T-helper 17 cell (primary cell): ENCODE results near the gene SEMA3F. TPM values are rescaled to one million over a fixed set of nuclear protein-coding genes. Genes with fewer than 3 reads are reported as not detected.

Source experiments
- ATAC-seq: fragments of 150-1000 bp; cut with Tn5 transposase; 2 replicates; pipeline ENCODE4 v1.10.0; 2021; ENCODE audit warnings: mild to moderate bottlenecking, moderate library complexity
- DNase-seq, 3 donors: peaks; one replicate each; pipeline versions ENCODE4 v3.0.0 to v3.0.0-alpha.2; 2020 to 2021
- H3K9me3 ChIP-seq: one replicate; pipeline ENCODE4 v1.7.0; 2013; ENCODE audit warnings: low read length, mild to moderate bottlenecking; ENCODE audit not compliant: control insufficient read depth, poor library complexity, severe bottlenecking
- H3K27ac Mint-ChIP-seq: one replicate; pipeline ENCODE4 v1.8.0; 2022; ENCODE audit warnings: mild to moderate bottlenecking, moderate library complexity, mixed read lengths
- H3K27me3 Mint-ChIP-seq: one replicate; pipeline ENCODE4 v1.8.0; 2022; ENCODE audit warnings: mixed read lengths
- H3K36me3 Mint-ChIP-seq: one replicate; pipeline ENCODE4 v1.8.0; 2022; ENCODE audit warnings: low read depth, mixed read lengths
- H3K4me1 Mint-ChIP-seq: one replicate; pipeline ENCODE4 v1.8.0; 2022; ENCODE audit warnings: mild to moderate bottlenecking, mixed read lengths
- H3K4me3 Mint-ChIP-seq: one replicate; pipeline ENCODE4 v1.8.0; 2022; ENCODE audit warnings: mild to moderate bottlenecking, moderate library complexity, mixed read lengths
- total RNA-seq, 4 donors: library from RNA in 2 of 4; stranded (reverse) in 2 of 4; gene quantifications; one replicate each; pipeline ENCODE4 v1.2.3 and lab custom pipeline; 2022 to 2026

Gene SEMA3F
- total RNA-seq, 2 donors from 2014 or later = 0.18 TPM; not detected in 1

- ATAC-seq = no peak
- peaks cover 9% of the 10 kb centered on the region for H3K4me1 Mint-ChIP-seq
These were observed 34.9 kb downstream of the SEMA3F start for GRCh38 chr3:50189989-50190388.

GRCh38 chr3:50190936-50191660, 36.0 kb downstream of the SEMA3F start, which contains the start of gene GNAT1:
TSS of gene GNAT1 (plus strand) at chr3:50191610. CDS start at chr3:50191726, 116 bp downstream.
- ATAC-seq = no peak
- H3K27ac Mint-ChIP-seq = no peak within 1 kb of the TSS

More at GRCh38 chr3:50189989-50190388, 34.9 kb downstream of the SEMA3F start:
- Mint-ChIP-seq H3K27me3 (no peaks in the 10 kb centered on the region), H3K4me3 (no peak overlapping the region), H3K27ac (no peak overlapping the region), H3K36me3 (no peaks in the 10 kb centered on the region)
- no peak for DNase-seq
- no peaks in the 10 kb centered on the region for H3K9me3 ChIP-seq

GRCh38 chr3:50192124-50192523, 37.0 kb downstream of the SEMA3F start:
- Mint-ChIP-seq H3K36me3 (no peaks in the 10 kb centered on the region), H3K27ac (no peak overlapping the region), H3K4me3 (no peak overlapping the region), H3K27me3 (peaks cover 5% of the 10 kb centered on the region), H3K4me1 (peaks cover 9% of the 10 kb centered on the region)
- ATAC-seq = no peak
- DNase-seq = no peak
- H3K9me3 ChIP-seq = no peaks in the 10 kb centered on the region

More at GRCh38 chr3:50190936-50191660, 36.0 kb downstream of the SEMA3F start, which contains the start of gene GNAT1:
- Mint-ChIP-seq H3K4me3 (no peak within 1 kb of the TSS), H3K27me3 (no peaks in the 10 kb centered on the region), H3K36me3 (no peaks in the 10 kb centered on the region), H3K4me1 (peaks cover 9% of the 10 kb centered on the region)
- no peaks in the 10 kb centered on the region for H3K9me3 ChIP-seq
- DNase-seq = no peak

- no peaks in the 10 kb centered on the region for H3K36me3 Mint-ChIP-seq
- ATAC-seq (peak; percentile 50), DNase-seq (peak; percentile 64 to 86 (median 77))
- H3K9me3 ChIP-seq = no peaks in the 10 kb centered on the region
- H3K27me3 Mint-ChIP-seq = peaks cover 5% of the 10 kb centered on the region
- no peak overlapping the region for H3K27ac Mint-ChIP-seq
- H3K4me3 Mint-ChIP-seq = peak overlapping the region; percentile 49
- H3K4me1 Mint-ChIP-seq = peaks cover 9% of the 10 kb centered on the region
These were observed 37.6 kb downstream of the SEMA3F start for GRCh38 chr3:50192689-50193141.

GRCh38 chr3:50193286-50193685, 38.2 kb downstream of the SEMA3F start:
- H3K27ac Mint-ChIP-seq = no peak overlapping the region
- H3K4me1 Mint-ChIP-seq = peaks cover 9% of the 10 kb centered on the region
- H3K27me3 Mint-ChIP-seq = peaks cover 5% of the 10 kb centered on the region
- peak overlapping the region; percentile 49 for H3K4me3 Mint-ChIP-seq
- H3K36me3 Mint-ChIP-seq = no peaks in the 10 kb centered on the region
- no peak for ATAC-seq
- DNase-seq = no peak
- no peaks in the 10 kb centered on the region for H3K9me3 ChIP-seq

- no peaks in the 10 kb centered on the region for H3K36me3 Mint-ChIP-seq
- ATAC-seq (no peak), DNase-seq (no peak)
- H3K9me3 ChIP-seq = no peaks in the 10 kb centered on the region
- H3K4me1 Mint-ChIP-seq = peaks cover 9% of the 10 kb centered on the region
- peaks cover 5% of the 10 kb centered on the region for H3K27me3 Mint-ChIP-seq
- peak overlapping the region; percentile 47 for H3K4me3 Mint-ChIP-seq
- H3K27ac Mint-ChIP-seq = no peak overlapping the region
These were observed 38.6 kb downstream of the SEMA3F start for GRCh38 chr3:50193746-50194127.

- ATAC-seq = peak; percentile 87
- no peaks in the 10 kb centered on the region for H3K36me3 Mint-ChIP-seq
- H3K9me3 ChIP-seq = no peaks in the 10 kb centered on the region
- DNase-seq = peak; percentile 75 to 84 (median 77)
- peaks cover 9% of the 10 kb centered on the region for H3K4me1 Mint-ChIP-seq
- no peak overlapping the region for H3K27ac Mint-ChIP-seq
- H3K27me3 Mint-ChIP-seq = peaks cover 5% of the 10 kb centered on the region
- H3K4me3 Mint-ChIP-seq = peak overlapping the region; percentile 69
These were observed 39.2 kb downstream of the SEMA3F start for GRCh38 chr3:50194128-50194902.

GRCh38 chr3:50194903-50195500, 39.9 kb downstream of the SEMA3F start:
- Mint-ChIP-seq H3K27me3 (peaks cover 5% of the 10 kb centered on the region), H3K4me1 (peaks cover 9% of the 10 kb centered on the region), H3K4me3 (peak overlapping the region; percentile 69), H3K27ac (peak overlapping the region; percentile 39), H3K36me3 (no peaks in the 10 kb centered on the region)
- no peaks in the 10 kb centered on the region for H3K9me3 ChIP-seq
- peak in 2 of 3 donors; percentile 46 to 48 for DNase-seq
- peak; percentile 77 for ATAC-seq

- H3K27ac Mint-ChIP-seq = peak overlapping the region; percentile 39
- DNase-seq = no peak
- peak overlapping the region; percentile 19 for H3K4me3 Mint-ChIP-seq
- no peak for ATAC-seq
- peaks cover 9% of the 10 kb centered on the region for H3K4me1 Mint-ChIP-seq
- no peaks in the 10 kb centered on the region for H3K36me3 Mint-ChIP-seq
- H3K9me3 ChIP-seq = no peaks in the 10 kb centered on the region
- H3K27me3 Mint-ChIP-seq = peaks cover 6% of the 10 kb centered on the region
These were observed 40.6 kb downstream of the SEMA3F start for GRCh38 chr3:50195501-50196252.

- no peak overlapping the region for H3K27ac Mint-ChIP-seq
These were observed 41.2 kb downstream of the SEMA3F start for GRCh38 chr3:50196253-50196801.

GRCh38 chr3:50201573-50202315, 46.6 kb downstream of the SEMA3F start:
- peaks cover 2% of the 10 kb centered on the region for H3K36me3 Mint-ChIP-seq
- peaks cover 36% of the 10 kb centered on the region for H3K27me3 Mint-ChIP-seq
- no peak for ATAC-seq
- H3K4me3 Mint-ChIP-seq = no peak overlapping the region
- H3K27ac Mint-ChIP-seq = no peak overlapping the region
- peaks cover 3% of the 10 kb centered on the region for H3K4me1 Mint-ChIP-seq
- no peaks in the 10 kb centered on the region for H3K9me3 ChIP-seq
- DNase-seq = no peak

More at GRCh38 chr3:50196253-50196801, 41.2 kb downstream of the SEMA3F start:
- no peak for DNase-seq
- no peaks in the 10 kb centered on the region for H3K36me3 Mint-ChIP-seq
- H3K9me3 ChIP-seq = no peaks in the 10 kb centered on the region
- H3K27me3 Mint-ChIP-seq = peaks cover 13% of the 10 kb centered on the region
- H3K4me1 Mint-ChIP-seq = peaks cover 9% of the 10 kb centered on the region
- no peak overlapping the region for H3K4me3 Mint-ChIP-seq
- no peak for ATAC-seq
